ENCODE measurements around the gene HOXB8. TPM values are rescaled to one million over a fixed set of nuclear protein-coding genes. Genes with fewer than 3 reads are reported as not detected.
A peak's percentile ranks its signal among the peaks of the same experiment; 100 is the strongest.

HOXB8 gene
- total RNA-seq = not detected in 2 replicates

GRCh38 chr17:48615047-48615962 lies at the start of gene HOXB8:
TSS of gene HOXB8 (minus strand) at chr17:48615292. CDS start at chr17:48614704, 588 bp downstream.

DNA sequence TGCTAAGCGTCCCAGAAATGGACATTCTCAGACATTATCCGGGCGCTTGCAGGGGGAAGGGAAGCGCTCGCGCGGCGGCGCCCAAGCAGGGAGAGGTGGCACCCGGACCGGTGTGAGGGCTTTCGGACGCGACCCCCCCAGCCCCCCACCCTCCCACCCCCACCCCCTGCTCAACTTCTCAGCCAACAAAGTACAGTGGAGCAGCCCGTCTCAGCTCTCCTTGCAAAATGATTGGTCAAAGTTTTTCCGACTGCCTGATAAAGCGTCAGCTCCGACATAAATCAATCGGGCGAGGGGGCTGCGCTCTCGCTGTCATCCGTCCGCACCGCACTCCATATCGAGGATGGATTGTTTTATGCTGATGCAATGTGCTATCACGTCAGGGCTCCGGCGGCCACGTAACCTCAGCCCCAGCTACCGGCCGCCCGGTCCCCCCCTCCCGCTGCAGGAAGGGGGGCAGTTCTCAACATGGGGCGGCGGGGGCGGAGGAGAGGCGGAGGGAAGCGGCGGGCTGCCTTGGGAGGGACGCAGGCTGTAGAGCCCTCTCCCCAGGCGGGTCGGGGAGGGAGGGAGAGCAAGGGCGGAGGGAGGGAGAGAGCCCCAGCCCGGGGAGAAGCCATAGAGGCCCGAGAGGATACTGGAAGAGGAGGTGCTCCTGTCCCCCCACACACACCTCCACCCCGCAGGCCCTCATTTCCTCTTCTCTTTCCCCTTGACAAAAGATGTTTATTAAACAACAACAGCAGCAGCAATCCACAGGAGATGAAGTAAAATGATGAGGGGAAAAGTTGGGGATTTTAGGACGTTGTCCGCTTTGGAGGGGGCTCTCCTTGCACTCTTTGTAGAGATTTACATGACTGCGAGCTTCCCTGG lies 11.4 kb upstream of the HOXB8 start, which contains the start of gene HOXB9:
HOXB9 (minus strand) TSS at position 114 of the 873 bp plus-strand sequence; CDS start at position 25, 89 bp downstream.

GRCh38 chr17:48610282-48611211 lies 4.5 kb downstream of the HOXB8 start, which contains the start of gene HOXB7:
TSS of gene HOXB7 (minus strand) at chr17:48611017. CDS start at chr17:48610918, 99 bp downstream.

GRCh38 chr17:48604770-48605329 lies 10.2 kb downstream of the HOXB8 start, which contains the start of gene HOXB6:
TSS of gene HOXB6 (minus strand) at chr17:48604986. CDS start at chr17:48598150, 6,836 bp downstream.

GRCh38 chr17:48593126-48593829 lies 21.8 kb downstream of the HOXB8 start, which contains the start of gene HOXB5:
TSS of gene HOXB5 (minus strand) at chr17:48593779. CDS start at chr17:48593682, 97 bp downstream.

DNA sequence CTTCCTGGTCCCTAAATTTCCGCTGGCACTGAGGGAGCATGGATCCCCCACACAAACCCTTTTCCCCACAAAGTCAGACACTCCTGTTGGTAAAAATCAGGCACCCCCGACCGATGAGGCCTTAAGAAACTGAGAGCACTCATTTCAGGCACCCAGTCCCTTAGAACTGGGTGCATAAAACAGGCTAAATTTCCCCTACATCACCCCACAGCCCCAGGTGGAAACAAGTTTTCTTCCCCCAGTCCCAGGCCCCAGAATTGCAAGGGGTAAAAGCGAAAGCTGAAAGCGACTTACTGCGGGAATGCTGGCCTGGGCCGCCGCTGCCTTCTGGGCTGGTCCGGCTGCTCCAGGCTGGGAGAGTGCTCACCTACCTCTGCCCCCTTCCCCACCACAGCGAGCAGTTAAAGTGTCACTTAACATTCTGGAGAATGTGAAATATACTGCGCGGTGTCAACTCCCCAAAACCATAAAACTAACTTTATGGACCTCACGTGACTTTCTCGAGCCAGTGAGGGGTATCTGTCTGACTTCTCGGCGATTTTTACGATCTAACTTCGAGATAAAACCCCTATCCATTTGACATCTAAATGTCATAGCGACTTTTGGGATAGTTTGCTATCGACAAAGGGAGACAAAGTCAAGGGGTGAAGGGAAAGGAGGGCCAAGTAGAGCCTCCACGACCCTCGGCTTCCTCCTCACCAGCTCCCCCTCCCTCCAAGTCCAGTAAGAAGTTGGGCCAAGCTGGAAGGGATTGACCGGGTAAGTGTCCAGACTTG lies 25.1 kb downstream of the HOXB8 start, which contains the start of gene HOXB3:
HOXB3 (minus strand) TSS at position 411 of the 776 bp plus-strand sequence. CDS start 37,767 bp downstream, outside the sequence.

GRCh38 chr17:48577946-48578615 lies 37.0 kb downstream of the HOXB8 start, which contains the start of gene HOXB4:
TSS of gene HOXB4 (minus strand) at chr17:48578350. CDS start at chr17:48578319, 31 bp downstream.

Small RNA genes lying within 50 kb of the gene (small RNA-seq; reads per million reads assigned to genes)
- 8.6 reads per million, percentile 93 among the genes with 10 or more reads in this experiment for gene MIR196A1

Other genes starting within 250 kb of the HOXB8 start
- gene SKAP1, start 185.1 kb downstream of the HOXB8 start, total RNA-seq = not detected in 2 replicates
- not detected in 2 replicates for gene HOXB1, start 84.3 kb downstream of the HOXB8 start, total RNA-seq
- 0.26 and 0.97 TPM in 2 replicates for gene HOXB2, start 70.2 kb downstream of the HOXB8 start, total RNA-seq
- under 0.01 TPM in 1 of 2 replicates, not detected in the other for gene HOXB4, start 36.9 kb downstream of the HOXB8 start, total RNA-seq
- gene HOXB3, start 25.1 kb downstream of the HOXB8 start, total RNA-seq = under 0.01 TPM in 1 of 2 replicates, not detected in the other
- gene HOXB5, start 21.5 kb downstream of the HOXB8 start, total RNA-seq = not detected in 2 replicates
- not detected in 2 replicates for gene HOXB6, start 10.3 kb downstream of the HOXB8 start, total RNA-seq
- gene HOXB7, start 4.3 kb downstream of the HOXB8 start, total RNA-seq = 0.13 TPM in 1 of 2 replicates, not detected in the other
- gene HOXB9, start 11.1 kb upstream of the HOXB8 start, total RNA-seq = not detected in 2 replicates
- gene PRAC1, start 107.2 kb upstream of the HOXB8 start, total RNA-seq = not detected in 2 replicates
- not detected in 2 replicates for gene PRAC2, start 107.9 kb upstream of the HOXB8 start, total RNA-seq
- gene HOXB13, start 113.5 kb upstream of the HOXB8 start, total RNA-seq = under 0.01 TPM in 1 of 2 replicates, not detected in the other
- gene TTLL6, start 201.9 kb upstream of the HOXB8 start, total RNA-seq = not detected in 2 replicates
- 90.9 and 91.7 TPM in 2 replicates for gene CALCOCO2, start 215.7 kb upstream of the HOXB8 start, total RNA-seq